ENCODE results near the gene B4GALNT3. TPM values are rescaled to one million over a fixed set of nuclear protein-coding genes. Genes with fewer than 3 reads are reported as not detected.
A peak's percentile ranks its signal among the peaks of the same experiment; 100 is the strongest.

Gene B4GALNT3
- total RNA-seq, 1 donor from 2014 or later, result 2.9 TPM

DNA sequence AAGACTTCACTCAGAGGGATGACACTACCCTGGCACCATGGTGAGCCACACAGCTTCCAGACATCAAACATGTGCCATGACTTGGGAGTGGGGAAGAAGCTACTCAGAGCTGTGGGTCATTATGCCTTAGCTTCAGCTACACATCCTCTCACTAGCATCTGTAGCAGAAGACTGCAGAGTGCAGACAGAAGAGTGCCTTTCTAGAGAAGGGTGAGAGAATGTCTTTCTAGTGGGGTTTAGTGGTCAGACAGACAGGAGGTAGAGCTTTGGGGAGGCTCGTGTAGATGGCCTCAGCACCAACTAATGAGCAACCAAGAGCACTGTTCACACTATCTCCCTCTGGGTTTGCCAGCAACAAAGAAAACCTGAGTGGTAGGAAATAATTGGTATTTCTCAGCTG lies 4.9 kb upstream of the B4GALNT3 start:
- Mint-ChIP-seq H3K27ac (ENCODE audit: unreplicated experiment) (no peak overlapping the region), H3K4me3 (ENCODE audit: unreplicated experiment) (no peak overlapping the region), H3K27me3 (ENCODE audit: low read depth) (peaks cover 22% of the 10 kb centered on the region), H3K4me1 (ENCODE audit: low read depth) (peaks cover 4% of the 10 kb centered on the region), H3K36me3 (ENCODE audit: low read depth) (no peaks in the 10 kb centered on the region), H3K9me3 (ENCODE audit: low read depth) (no peaks in the 10 kb centered on the region)
- TF ChIP-seq, protein P1, sequence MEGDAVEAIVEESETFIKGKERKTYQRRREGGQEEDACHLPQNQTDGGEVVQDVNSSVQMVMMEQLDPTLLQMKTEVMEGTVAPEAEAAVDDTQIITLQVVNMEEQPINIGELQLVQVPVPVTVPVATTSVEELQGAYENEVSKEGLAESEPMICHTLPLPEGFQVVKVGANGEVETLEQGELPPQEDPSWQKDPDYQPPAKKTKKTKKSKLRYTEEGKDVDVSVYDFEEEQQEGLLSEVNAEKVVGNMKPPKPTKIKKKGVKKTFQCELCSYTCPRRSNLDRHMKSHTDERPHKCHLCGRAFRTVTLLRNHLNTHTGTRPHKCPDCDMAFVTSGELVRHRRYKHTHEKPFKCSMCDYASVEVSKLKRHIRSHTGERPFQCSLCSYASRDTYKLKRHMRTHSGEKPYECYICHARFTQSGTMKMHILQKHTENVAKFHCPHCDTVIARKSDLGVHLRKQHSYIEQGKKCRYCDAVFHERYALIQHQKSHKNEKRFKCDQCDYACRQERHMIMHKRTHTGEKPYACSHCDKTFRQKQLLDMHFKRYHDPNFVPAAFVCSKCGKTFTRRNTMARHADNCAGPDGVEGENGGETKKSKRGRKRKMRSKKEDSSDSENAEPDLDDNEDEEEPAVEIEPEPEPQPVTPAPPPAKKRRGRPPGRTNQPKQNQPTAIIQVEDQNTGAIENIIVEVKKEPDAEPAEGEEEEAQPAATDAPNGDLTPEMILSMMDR (IDR thresholded peaks at IDR 0.05), result no peak
- DNase-seq (ENCODE audit: low spot score), result no peak

DNA sequence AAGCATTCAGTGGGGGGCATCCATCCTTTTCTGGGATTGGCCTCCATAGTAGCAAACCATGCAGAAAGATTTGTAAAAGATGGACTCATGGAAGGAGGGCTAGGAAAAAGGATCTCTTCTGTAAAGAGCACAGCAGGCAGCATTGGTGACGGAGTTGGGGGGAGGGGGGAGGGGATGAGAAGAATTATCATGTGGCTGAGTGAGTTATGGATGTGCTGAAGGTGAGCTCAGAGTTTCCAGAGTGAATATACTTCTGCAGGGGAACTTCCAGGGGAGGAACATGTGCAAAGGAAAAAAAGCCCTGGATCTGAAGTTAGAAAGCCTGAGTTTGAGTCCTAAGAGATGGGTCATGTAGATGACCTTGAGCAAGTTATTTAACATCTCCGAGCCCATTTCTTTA lies 3.9 kb upstream of the B4GALNT3 start:
- DNase-seq (ENCODE audit: low spot score), result no peak
- Mint-ChIP-seq H3K9me3 (ENCODE audit: low read depth) (no peaks in the 10 kb centered on the region), H3K27ac (ENCODE audit: unreplicated experiment) (no peak overlapping the region), H3K4me1 (ENCODE audit: low read depth) (peaks cover 4% of the 10 kb centered on the region), H3K27me3 (ENCODE audit: low read depth) (peaks cover 22% of the 10 kb centered on the region), H3K36me3 (ENCODE audit: low read depth) (no peaks in the 10 kb centered on the region), H3K4me3 (ENCODE audit: unreplicated experiment) (no peak overlapping the region)
- TF ChIP-seq, protein P1 (IDR thresholded peaks at IDR 0.05), result no peak

DNA sequence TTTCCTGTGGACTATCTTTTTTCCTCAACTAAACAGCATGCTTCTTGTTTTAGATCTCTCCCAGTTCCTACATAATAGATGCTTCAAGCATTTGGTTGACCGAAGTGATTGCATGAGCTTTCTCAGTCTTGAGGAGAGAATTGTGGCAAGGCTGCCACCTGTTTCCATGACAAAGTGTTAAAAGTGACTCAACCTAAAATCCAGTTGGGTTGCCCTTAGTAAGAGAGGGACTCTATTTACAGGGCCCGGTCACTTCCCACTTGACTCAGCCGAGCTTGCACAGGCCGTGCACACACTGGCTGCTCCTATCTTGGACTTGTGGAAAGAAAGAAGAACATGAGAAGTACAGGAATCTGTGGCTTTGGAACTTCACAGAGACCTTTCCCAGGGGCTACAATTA lies 2.1 kb upstream of the B4GALNT3 start:
- DNase-seq (ENCODE audit: low spot score), result no peak
- TF ChIP-seq, protein P1 (IDR thresholded peaks at IDR 0.05), result no peak
- Mint-ChIP-seq H3K4me1 (ENCODE audit: low read depth) (peaks cover 13% of the 10 kb centered on the region), H3K36me3 (ENCODE audit: low read depth) (no peaks in the 10 kb centered on the region), H3K27me3 (ENCODE audit: low read depth) (peaks cover 23% of the 10 kb centered on the region), H3K27ac (ENCODE audit: unreplicated experiment) (no peak overlapping the region), H3K4me3 (ENCODE audit: unreplicated experiment) (no peak overlapping the region), H3K9me3 (ENCODE audit: low read depth) (no peaks in the 10 kb centered on the region)

DNA sequence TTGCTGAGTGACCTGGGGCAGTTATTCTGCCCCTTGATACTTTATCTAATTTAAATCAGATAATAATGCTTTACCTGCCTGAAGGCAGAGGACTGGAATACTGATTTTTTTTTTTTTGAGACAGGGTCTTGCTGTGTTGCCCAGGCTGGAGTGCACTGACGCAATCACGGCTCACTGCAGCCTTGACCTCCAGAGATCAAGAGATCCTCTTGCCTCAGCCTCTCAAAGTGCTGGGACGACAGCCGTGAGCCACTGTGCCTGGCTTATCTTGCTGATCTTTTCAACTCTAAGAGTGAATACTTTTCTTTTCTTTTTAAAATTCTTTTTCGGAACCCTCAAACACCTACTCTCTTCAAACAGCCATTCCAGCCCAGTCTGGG lies 699 bp upstream of the B4GALNT3 start:
- H3K4me3 Mint-ChIP-seq (ENCODE audit: unreplicated experiment), result peak overlapping the region; percentile 64
- no peaks in the 10 kb centered on the region for H3K9me3 Mint-ChIP-seq (ENCODE audit: low read depth)
- H3K4me1 Mint-ChIP-seq (ENCODE audit: low read depth), result peaks cover 15% of the 10 kb centered on the region
- DNase-seq (ENCODE audit: low spot score), result no peak
- no peaks in the 10 kb centered on the region for H3K36me3 Mint-ChIP-seq (ENCODE audit: low read depth)
- TF ChIP-seq, protein P1 (IDR thresholded peaks at IDR 0.05), result no peak
- H3K27ac Mint-ChIP-seq (ENCODE audit: unreplicated experiment), result peak overlapping the region; percentile 28
- peaks cover 23% of the 10 kb centered on the region for H3K27me3 Mint-ChIP-seq (ENCODE audit: low read depth)

DNA sequence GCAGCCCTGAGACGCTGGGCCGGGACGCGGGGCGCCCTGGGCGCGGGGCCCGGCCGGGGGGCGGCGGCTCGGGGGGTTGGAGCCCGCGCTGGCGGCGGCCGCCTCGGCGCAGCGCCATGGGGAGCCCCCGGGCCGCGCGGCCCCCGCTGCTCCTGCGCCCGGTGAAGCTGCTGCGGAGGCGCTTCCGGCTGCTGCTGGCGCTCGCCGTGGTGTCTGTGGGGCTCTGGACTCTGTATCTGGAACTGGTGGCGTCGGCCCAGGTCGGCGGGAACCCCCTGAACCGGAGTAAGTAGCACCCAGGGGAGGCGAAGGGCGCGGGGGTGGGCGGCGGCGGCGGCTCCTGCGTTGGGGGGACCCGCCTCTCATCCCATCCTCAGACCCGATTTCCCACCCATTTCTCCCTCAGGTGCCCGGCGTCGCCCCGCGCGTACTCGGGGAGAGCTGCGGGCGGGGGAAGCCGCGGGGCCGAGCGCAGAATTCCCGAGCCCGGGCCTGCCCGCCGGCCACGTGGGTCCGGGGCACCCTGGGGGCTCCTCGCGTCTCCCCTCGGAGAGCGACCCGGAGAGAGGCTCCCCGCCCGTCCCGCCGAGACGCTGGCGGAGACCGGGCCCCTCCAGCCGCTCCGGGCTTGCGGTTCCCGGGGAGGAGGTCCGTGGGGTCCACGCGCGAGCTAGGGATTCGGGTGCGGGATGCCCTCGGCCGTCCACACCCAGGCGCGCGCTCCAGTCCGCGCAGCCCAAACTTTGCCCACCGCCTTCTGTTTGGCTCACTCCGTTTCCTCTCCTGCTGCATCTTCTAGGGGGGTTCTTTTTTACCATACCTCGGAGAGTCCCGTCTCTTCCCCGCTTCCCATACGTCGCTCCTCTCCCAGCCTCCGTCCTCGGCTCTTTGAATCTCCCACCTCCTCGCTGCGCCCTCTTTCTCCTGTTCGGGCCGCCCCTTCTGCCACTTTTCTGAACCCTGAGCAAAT lies 807 bp downstream of the B4GALNT3 start:
- Mint-ChIP-seq H3K4me3 (ENCODE audit: unreplicated experiment) (peak overlapping the region; percentile 75), H3K27ac (ENCODE audit: unreplicated experiment) (no peak overlapping the region), H3K9me3 (ENCODE audit: low read depth) (no peaks in the 10 kb centered on the region), H3K36me3 (ENCODE audit: low read depth) (no peaks in the 10 kb centered on the region), H3K4me1 (ENCODE audit: low read depth) (peaks cover 24% of the 10 kb centered on the region), H3K27me3 (ENCODE audit: low read depth) (peaks cover 23% of the 10 kb centered on the region)
- DNase-seq (ENCODE audit: low spot score), result no peak
- TF ChIP-seq, protein P1 (IDR thresholded peaks at IDR 0.05), result no peak
